ENCODE data around the gene SMIM1. TPM values are rescaled to one million over a fixed set of nuclear protein-coding genes. Genes with fewer than 3 reads are reported as not detected.

Gene SMIM1
- total and polyA plus RNA-seq, 9 of the 15 experiments (the other 6 are each of a cell fraction or from before 2014, with no cell fraction given): 2.3 to 125 (median 24.3) TPM

GRCh38 chr1:3820316-3820715 lies 47.8 kb downstream of the SMIM1 start:
- no peak for DNase-seq (ENCODE audit: extremely low read depth in 1 of 4, low spot score in 3 of 4)
- in situ Hi-C loops (cut with MboI) (no loop called here), intact Hi-C loops (cut with micrococcal nuclease) (no loop called here)
- POLR2A ChIA-PET: interaction anchor here (0.5 to 1.6 kb wide), 2 partner anchors 9 to 45 kb away, joined by 3 to 4 read pairs; no protein-coding TSS in a partner anchor
- H3K4me2 ChIP-seq (ENCODE audit: insufficient read depth, low read length): no peak overlapping the region
- H4K20me1 ChIP-seq (replicated peaks; ENCODE audit: control insufficient read depth, insufficient read depth, low read length): no peaks in the 10 kb centered on the region
- BruUV-seq (replicated peaks): no TSS peak
- no peak for FAIRE-seq
- no peaks in the 10 kb centered on the region for H3K27me3 ChIP-seq (ENCODE audit: control insufficient read depth in 2 of 2, insufficient read depth in 2 of 2, low read length in 2 of 2)
- no peak overlapping the region for H3K27ac ChIP-seq (ENCODE audit: extremely low read depth, low read depth, low read length)
- H3K9ac ChIP-seq (ENCODE audit: insufficient read depth in 1 of 2, low read depth in 2 of 2, low read length in 2 of 2): no peak overlapping the region; a peak in 1 of 4 replicates
- no peaks in the 10 kb centered on the region for H3K9me3 ChIP-seq (replicated peaks; ENCODE audit: control insufficient read depth, insufficient read depth, low read depth, low read length)
- H3K79me2 ChIP-seq (ENCODE audit: control insufficient read depth, insufficient read depth, low read length): no peaks in the 10 kb centered on the region
- peaks cover 48% of the 10 kb centered on the region; the same call in 2 of the 3 replicates for H3K36me3 ChIP-seq (ENCODE audit: control insufficient read depth, insufficient read depth, low read length)
- no peak overlapping the region for H3K4me3 ChIP-seq
- WGBS (ENCODE audit: insufficient coverage, low coverage, missing lambda C conversion rate): 87% methylated on average over 8 of the region's 8 CpGs
- no peak overlapping the region for H2AFZ ChIP-seq (ENCODE audit: low read depth, low read length)
- no peak for ATAC-seq
- CTCF ChIA-PET (ENCODE audit: low intra/inter-chr PET ratio): no interaction called here
- peaks cover 7% of the 10 kb centered on the region for H3K9me1 ChIP-seq (ENCODE audit: control insufficient read depth, insufficient read depth, low read length)
- TF ChIP-seq DACH1 (IDR thresholded peaks at IDR 0.05; ENCODE audit: partially characterized antibody): no peak
- TF ChIP-seq RAD51 (IDR thresholded peaks at IDR 0.05; ENCODE audit: borderline replicate concordance, low read depth): no peak
- no peak for TF ChIP-seq FOXK1 (CRISPR knock-in tag; IDR thresholded peaks at IDR 0.05; ENCODE audit: borderline replicate concordance)
- no peak for TF ChIP-seq MTF1 (CRISPR knock-in tag; IDR thresholded peaks at IDR 0.05; ENCODE audit: borderline replicate concordance)
- no peak for TF ChIP-seq MEF2A (IDR thresholded peaks at IDR 0.05; ENCODE audit: control insufficient read depth, low read depth, low read length)
- no peak for TF ChIP-seq NRF1 (conservative IDR thresholded peaks at IDR 0.05 in 1 of 2, IDR thresholded peaks at IDR 0.05 in 1 of 2)
- TF ChIP-seq POLR2AphosphoS5 (IDR thresholded peaks at IDR 0.05; ENCODE audit: control insufficient read depth, insufficient read depth, low read depth, low read length): no peak
- no peak for TF ChIP-seq ZNF217 (CRISPR knock-in tag; IDR thresholded peaks at IDR 0.05)
- no peak for TF ChIP-seq ZSCAN29 (IDR thresholded peaks at IDR 0.05)
- TF ChIP-seq SPI1 (IDR thresholded peaks at IDR 0.05; ENCODE audit: borderline replicate concordance, low read depth, low read length): no peak
- TF ChIP-seq HNRNPUL1 (IDR thresholded peaks at IDR 0.05; ENCODE audit: low read length): no peak
- TF ChIP-seq SAP30 (IDR thresholded peaks at IDR 0.05; ENCODE audit: borderline replicate concordance, insufficient read depth, low read depth, low read length, poor library complexity, severe bottlenecking): no peak
- no peak for TF ChIP-seq SNIP1 (IDR thresholded peaks at IDR 0.05; ENCODE audit: low read depth)
- no peak for TF ChIP-seq LEF1 (IDR thresholded peaks at IDR 0.05)
- no peak for TF ChIP-seq AFF4 (CRISPR knock-in tag; IDR thresholded peaks at IDR 0.05)
- peaks cover 7 to 34% of the 10 kb centered on the region in 2 experiments; a peak in 4 of 5 replicates for H3K4me1 ChIP-seq (replicated peaks in 1 of 2; ENCODE audit: control insufficient read depth in 2 of 2, insufficient read depth in 2 of 2, low read length in 2 of 2)
